Upper lobe of right lung (tissue), 1 donor: ENCODE results near the gene ABI3. TPM values are rescaled to one million over a fixed set of nuclear protein-coding genes. Genes with fewer than 3 reads are reported as not detected.
A peak's percentile ranks its signal among the peaks of the same experiment; 100 is the strongest.
"Not testable (repeated sequence)": the region's sequence is repeated elsewhere in the genome, so short reads cannot be mapped to it uniquely, and the experiment has no call there.

ENCODE experiments used
- ATAC-seq: fragments of 200-7000 bp; cut with Tn5 transposase; one replicate; pipeline ENCODE4 v1.9.1; 2020; ENCODE audit warnings: mild to moderate bottlenecking, moderate library complexity
- DNase-seq: peaks from one replicate; pipeline ENCODE4 v3.0.0-alpha.2; 2020
- H3K27ac ChIP-seq: fragments of 200-600 bp; one replicate; pipeline ENCODE4 v1.8.0; 2022
- H3K27me3 ChIP-seq: fragments of 200-600 bp; one replicate; pipeline ENCODE4 v1.8.0; 2022; ENCODE audit warnings: mild to moderate bottlenecking
- H3K36me3 ChIP-seq: fragments of 200-600 bp; one replicate; pipeline ENCODE4 v1.8.0; 2022
- H3K4me1 ChIP-seq: fragments of 200-600 bp; one replicate; pipeline ENCODE4 v1.8.0; 2022
- H3K4me3 ChIP-seq: fragments of 200-600 bp; one replicate; pipeline ENCODE4 v1.8.0; 2022; ENCODE audit warnings: mild to moderate bottlenecking
- H3K9me3 ChIP-seq: fragments of 200-600 bp; one replicate; pipeline ENCODE4 v1.8.0; 2022
- intact Hi-C: fragments of 100-400 bp; cut with DNase I; formaldehyde crosslinking; loops from one replicate; pipeline ENCODE4 v1.11.0; 2022
- total RNA-seq: library from RNA; stranded (reverse); fragmentation: NEBNext Ultra II Directional; extraction: Animal tissue kit (Norgen Biotek cat#: 25700); gene quantifications from one replicate; pipeline ENCODE4 v1.2.1, GENCODE V29; 2021
- TF ChIP-seq, protein P1 (sequence below): fragments of 200-600 bp; IDR thresholded peaks from one replicate; pipeline ENCODE4 v1.8.0; 2022; ENCODE audit warnings: antibody characterized with exemption
- donor health status: DM: no; HTN: yes; CAD: no; lungs with severe emphysema.

Gene ABI3
- total RNA-seq, 1 donor from 2014 or later = 31.5 TPM

DNA sequence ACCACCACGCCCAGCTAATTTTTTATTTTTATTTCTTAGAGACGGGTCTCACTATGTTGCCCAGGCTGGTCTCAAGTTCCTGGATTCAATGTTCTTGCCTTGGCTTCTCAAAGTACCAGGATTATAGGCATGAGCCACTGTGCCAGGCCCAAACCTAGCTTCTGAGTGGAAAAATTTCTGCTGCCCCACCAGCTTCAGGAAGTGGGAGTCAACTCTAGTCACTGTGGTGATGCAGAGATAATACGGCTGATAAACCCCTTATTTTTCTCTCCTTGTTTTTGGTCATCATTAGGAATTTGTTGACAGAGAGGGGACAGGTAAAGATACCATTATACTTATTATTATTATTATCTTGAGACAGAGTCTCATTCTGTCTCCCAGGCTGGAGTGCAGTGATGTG, 47.9 kb downstream of the ABI3 start:
- H3K4me3 ChIP-seq = no peak overlapping the region
- no peak for ATAC-seq
- TF ChIP-seq, protein P1, sequence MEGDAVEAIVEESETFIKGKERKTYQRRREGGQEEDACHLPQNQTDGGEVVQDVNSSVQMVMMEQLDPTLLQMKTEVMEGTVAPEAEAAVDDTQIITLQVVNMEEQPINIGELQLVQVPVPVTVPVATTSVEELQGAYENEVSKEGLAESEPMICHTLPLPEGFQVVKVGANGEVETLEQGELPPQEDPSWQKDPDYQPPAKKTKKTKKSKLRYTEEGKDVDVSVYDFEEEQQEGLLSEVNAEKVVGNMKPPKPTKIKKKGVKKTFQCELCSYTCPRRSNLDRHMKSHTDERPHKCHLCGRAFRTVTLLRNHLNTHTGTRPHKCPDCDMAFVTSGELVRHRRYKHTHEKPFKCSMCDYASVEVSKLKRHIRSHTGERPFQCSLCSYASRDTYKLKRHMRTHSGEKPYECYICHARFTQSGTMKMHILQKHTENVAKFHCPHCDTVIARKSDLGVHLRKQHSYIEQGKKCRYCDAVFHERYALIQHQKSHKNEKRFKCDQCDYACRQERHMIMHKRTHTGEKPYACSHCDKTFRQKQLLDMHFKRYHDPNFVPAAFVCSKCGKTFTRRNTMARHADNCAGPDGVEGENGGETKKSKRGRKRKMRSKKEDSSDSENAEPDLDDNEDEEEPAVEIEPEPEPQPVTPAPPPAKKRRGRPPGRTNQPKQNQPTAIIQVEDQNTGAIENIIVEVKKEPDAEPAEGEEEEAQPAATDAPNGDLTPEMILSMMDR = no peak
- peaks cover 5% of the 10 kb centered on the region for H3K4me1 ChIP-seq
- no peaks in the 10 kb centered on the region for H3K36me3 ChIP-seq
- no peaks in the 10 kb centered on the region for H3K27me3 ChIP-seq
- DNase-seq = no peak
- H3K9me3 ChIP-seq = no peaks in the 10 kb centered on the region
- H3K27ac ChIP-seq = no peak overlapping the region
- intact Hi-C loops = no loop called here

DNA sequence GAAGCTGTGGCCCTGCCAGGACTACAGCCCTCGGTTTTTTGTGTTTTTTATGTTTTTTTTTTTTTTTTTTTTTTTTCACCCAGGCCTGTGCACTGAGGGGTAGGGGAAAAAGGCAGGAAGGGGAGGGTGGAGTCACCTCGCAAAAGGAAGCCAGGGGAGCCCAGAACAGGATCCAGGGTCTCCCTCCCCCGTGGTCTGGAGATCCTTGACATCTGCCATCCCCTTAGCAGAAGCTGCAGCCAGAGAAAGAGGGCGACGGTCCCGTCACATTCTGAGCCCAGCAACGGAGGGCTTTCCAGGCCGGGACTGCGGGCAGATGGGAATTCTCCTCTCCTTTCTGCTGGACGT, 49.1 kb downstream of the ABI3 start:
- peak overlapping the region; percentile 78 for H3K27ac ChIP-seq
- intact Hi-C loops = no loop called here
- ATAC-seq = no peak

DNA sequence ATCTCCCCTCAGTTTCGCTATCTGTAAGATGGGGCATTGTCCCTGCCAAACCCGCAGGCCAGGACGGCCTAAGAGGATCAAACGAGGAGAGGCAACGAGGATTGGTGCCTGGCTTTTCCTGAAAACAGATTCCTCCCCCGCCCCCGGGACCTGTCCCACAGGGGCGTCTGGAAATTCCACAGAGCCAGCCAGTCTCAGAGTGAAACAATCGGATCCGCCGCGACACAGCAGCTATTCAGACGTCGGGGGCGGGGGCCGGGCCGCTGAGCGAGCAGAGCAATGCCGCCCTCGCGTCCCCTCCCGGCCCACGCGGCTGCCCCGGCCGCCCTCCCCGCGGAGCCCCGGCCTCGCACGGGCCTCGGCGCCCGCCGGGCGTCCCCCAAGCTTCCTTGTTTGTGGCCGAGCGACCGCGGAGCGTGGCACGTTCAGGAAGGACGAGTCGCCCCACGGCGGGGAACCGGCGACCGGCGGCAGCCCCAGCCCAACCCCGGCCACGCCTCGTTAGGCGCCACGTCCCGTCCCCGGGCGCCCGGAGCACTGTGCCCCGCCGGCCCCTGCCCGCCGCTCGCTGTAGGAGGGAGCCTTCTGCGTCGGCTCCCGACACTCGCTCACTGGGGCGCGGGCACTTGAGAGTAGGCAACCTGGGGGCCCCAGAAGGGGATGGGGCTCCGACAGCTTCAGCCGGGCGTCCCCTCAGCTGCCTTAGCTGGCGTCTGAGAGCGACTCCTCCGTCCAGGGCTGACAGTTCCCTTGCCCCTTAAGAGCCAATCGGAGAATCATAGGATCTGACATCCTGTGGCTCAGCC, 49.7 kb downstream of the ABI3 start:
- H3K4me3 ChIP-seq = peak overlapping the region; percentile 60

More for the DNA sequence above, 49.1 kb downstream of the ABI3 start:
- TF ChIP-seq, protein P1 = no peak
- Histone ChIP-seq H3K4me1 (peaks cover 5% of the 10 kb centered on the region), H3K27me3 (no peaks in the 10 kb centered on the region), H3K9me3 (no peaks in the 10 kb centered on the region), H3K36me3 (no peaks in the 10 kb centered on the region), H3K4me3 (peak overlapping the region; percentile 60)
- no peak for DNase-seq

DNA sequence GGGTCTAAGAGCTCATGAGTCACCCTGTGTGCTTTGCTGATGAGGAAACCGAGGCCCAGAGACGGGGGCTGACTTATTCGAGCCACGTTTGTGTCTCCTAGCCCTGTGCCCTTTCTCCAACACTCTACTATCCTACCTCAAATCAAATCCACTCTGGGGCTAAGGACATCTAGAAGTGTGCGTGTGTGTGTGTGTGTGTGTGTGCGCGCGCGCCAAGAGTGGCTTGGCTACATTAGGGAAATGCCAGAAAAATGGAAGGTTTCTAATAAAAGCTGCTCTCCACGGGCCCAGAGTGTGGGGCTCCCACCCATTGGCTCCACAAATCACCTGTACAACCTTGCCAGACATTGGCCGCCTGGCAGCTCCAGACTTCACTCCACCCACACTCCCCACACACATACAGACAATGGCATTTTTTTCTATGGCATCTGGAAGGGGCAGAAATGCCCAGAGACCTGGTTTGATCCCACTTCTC, 50.3 kb downstream of the ABI3 start:
- no peaks in the 10 kb centered on the region for H3K9me3 ChIP-seq
- TF ChIP-seq, protein P1 = no peak

More for the DNA sequence above, 49.7 kb downstream of the ABI3 start:
- TF ChIP-seq, protein P1 = no peak
- ATAC-seq = peak; percentile 90
- DNase-seq = peak; percentile 87
- intact Hi-C loops = no loop called here
- H3K9me3 ChIP-seq = no peaks in the 10 kb centered on the region
- no peaks in the 10 kb centered on the region for H3K27me3 ChIP-seq
- H3K4me1 ChIP-seq = peaks cover 5% of the 10 kb centered on the region
- H3K27ac ChIP-seq = peak overlapping the region; percentile 78
- H3K36me3 ChIP-seq = no peaks in the 10 kb centered on the region

DNA sequence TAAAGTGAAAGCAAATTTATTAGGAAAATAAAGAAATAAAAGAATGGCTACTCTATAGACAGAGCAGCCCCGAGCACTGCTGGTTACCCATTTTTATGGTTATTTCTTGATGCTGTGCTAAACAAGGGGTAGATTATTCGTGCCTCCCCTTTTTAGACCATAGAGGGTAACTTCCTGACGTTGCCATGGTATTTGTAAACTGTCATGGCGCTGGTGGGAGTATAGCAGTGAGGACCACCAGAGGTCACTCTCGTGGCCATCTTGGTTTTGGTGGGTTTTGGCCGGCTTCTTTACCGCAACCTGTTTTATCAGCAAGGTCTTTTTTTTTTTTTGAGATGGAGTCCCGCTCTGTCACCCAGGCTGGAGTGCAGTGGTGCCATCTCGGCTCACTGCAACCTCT, 51.0 kb downstream of the ABI3 start:
- H3K9me3 ChIP-seq, H3K4me1 ChIP-seq, H3K27ac ChIP-seq, ATAC-seq, DNase-seq, H3K36me3 ChIP-seq, H3K27me3 ChIP-seq, intact Hi-C loops, H3K4me3 ChIP-seq: not testable (repeated sequence)

More for the DNA sequence above, 50.3 kb downstream of the ABI3 start:
- H3K36me3 ChIP-seq = no peaks in the 10 kb centered on the region
- peak overlapping the region; percentile 78 for H3K27ac ChIP-seq
- H3K27me3 ChIP-seq = no peaks in the 10 kb centered on the region
- no peak for DNase-seq
- H3K4me1 ChIP-seq = peaks cover 5% of the 10 kb centered on the region
- intact Hi-C loops = no loop called here
- peak overlapping the region; percentile 60 for H3K4me3 ChIP-seq
- ATAC-seq = no peak

DNA sequence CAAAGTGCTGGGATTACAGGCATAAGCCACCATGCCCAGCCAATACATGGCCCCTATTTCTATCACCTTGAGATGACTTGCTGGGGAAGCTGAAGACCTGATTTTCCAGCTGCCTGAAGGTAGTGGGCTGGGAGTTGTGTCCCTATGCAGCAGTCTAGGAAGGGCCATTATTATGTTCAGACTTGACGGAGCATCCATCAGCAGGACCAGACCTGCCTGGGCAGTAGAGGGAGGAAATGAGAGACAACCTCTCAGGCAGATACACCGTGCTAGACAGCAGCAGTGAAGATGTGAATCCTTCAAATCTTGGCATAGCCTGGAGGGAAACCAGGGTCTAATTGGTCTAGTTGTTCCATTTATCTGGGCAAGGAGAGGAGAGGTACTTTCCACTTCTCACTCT, 55.7 kb downstream of the ABI3 start:
- Histone ChIP-seq H3K4me3 (no peak overlapping the region), H3K9me3 (no peaks in the 10 kb centered on the region), H3K4me1 (no peaks in the 10 kb centered on the region), H3K27me3 (no peaks in the 10 kb centered on the region), H3K36me3 (no peaks in the 10 kb centered on the region), H3K27ac (no peak overlapping the region)
- intact Hi-C loops = no loop called here
- ATAC-seq (no peak), DNase-seq (no peak)
- TF ChIP-seq, protein P1 = no peak
